Psoas muscle (tissue), 8 donors: ENCODE data around the gene NOL8. TPM values are rescaled to one million over a fixed set of nuclear protein-coding genes. Genes with fewer than 3 reads are reported as not detected.
A peak's percentile ranks its signal among the peaks of the same experiment; 100 is the strongest.

Experiments
- ATAC-seq, 4 donors: fragments of 200-7000 bp; cut with Tn5 transposase; one replicate each; pipeline ENCODE4 v1.9.1; 2020; ENCODE audit warnings: moderate library complexity in 3 of 4, mild to moderate bottlenecking in 2 of 4
- DNase-seq, 2 donors: peaks; one replicate each; pipeline ENCODE4 v3.0.0-alpha.2; 2020
- H3K27ac ChIP-seq: fragments of 200-600 bp; one replicate; pipeline ENCODE4 v1.8.0; 2022
- H3K27me3 ChIP-seq, 3 donors: fragments of 200-600 bp in 1 of 3; one replicate each; pipeline versions ENCODE4 v1.6.1 to v1.8.0; 2013 to 2022; ENCODE audit warnings: low read length in 2 of 3, mild to moderate bottlenecking in 2 of 3, moderate library complexity in 1 of 3; ENCODE audit not compliant: insufficient read depth in 3 of 3
- H3K36me3 ChIP-seq, 2 donors: fragments of 200-600 bp in 1 of 2; one replicate each; pipeline versions ENCODE4 v1.6.1 to v1.8.0; 2013 to 2022; ENCODE audit warnings: low read depth in 1 of 2, mild to moderate bottlenecking in 1 of 2, moderate library complexity in 1 of 2; ENCODE audit not compliant: insufficient read depth in 1 of 2
- H3K4me1 ChIP-seq: fragments of 200-600 bp; one replicate; pipeline ENCODE4 v1.8.0; 2022
- H3K4me3 ChIP-seq: fragments of 200-600 bp; one replicate; pipeline ENCODE4 v1.8.0; 2022; ENCODE audit warnings: mild to moderate bottlenecking
- H3K9me3 ChIP-seq: fragments of 200-600 bp; one replicate; pipeline ENCODE4 v1.8.0; 2022
- WGBS, 3 donors: extraction: QIAGEN DNeasy Blood & Tissue Kit; methylation state at CpG; one replicate each; pipeline versions ENCODE4 v1.1.6 to v1.1.7; 2013; 5-methylcytosine and 5-hydroxymethylcytosine counted together
- intact Hi-C, 2 donors: fragments of 100-400 bp; cut with DNase I; formaldehyde crosslinking; loops; one replicate each; pipeline versions ENCODE4 v1.11.0 to v1.14.2; 2022
- polyA plus RNA-seq, 3 donors: library from polyadenylated mRNA; stranded (reverse); fragments of 200-250 nt; gene quantifications; one replicate each; pipeline ENCODE4 v1.2.3, GENCODE V29; 2013
- total RNA-seq, 4 donors: library from RNA; stranded (reverse); fragmentation: NEBNext Ultra II Directional in 2 of 4; extraction: Animal tissue kit (Norgen Biotek cat#: 25700) in 2 of 4; gene quantifications; one replicate each; pipeline versions ENCODE4 v1.2.1 to v1.2.4, GENCODE V29; 2021 to 2023
- TF ChIP-seq, protein P1 (sequence below): fragments of 200-600 bp; IDR thresholded peaks from one replicate; pipeline ENCODE4 v1.8.0; 2022; ENCODE audit warnings: antibody characterized with exemption
- donor health status: healthy with polysubstance abuse.
- donor health status: DM: no; HTN: no; CAD: no; lungs with moderate emphysema.
- donor health status: Bipolar disorder and iron deficiency.
- donor health status: healthy.
- donor health status: DM: yes; HTN: yes; CAD: no.
- donor health status: DM: no; HTN: no; CAD: no.
- donor health status: DM: no; HTN: no; CAD: no.
- donor health status: DM: yes; HTN: yes; CAD: no.

The NOL8 gene
- total and polyA plus RNA-seq, 7 donors, result 11.2 to 29.4 (median 17.4) TPM

DNA sequence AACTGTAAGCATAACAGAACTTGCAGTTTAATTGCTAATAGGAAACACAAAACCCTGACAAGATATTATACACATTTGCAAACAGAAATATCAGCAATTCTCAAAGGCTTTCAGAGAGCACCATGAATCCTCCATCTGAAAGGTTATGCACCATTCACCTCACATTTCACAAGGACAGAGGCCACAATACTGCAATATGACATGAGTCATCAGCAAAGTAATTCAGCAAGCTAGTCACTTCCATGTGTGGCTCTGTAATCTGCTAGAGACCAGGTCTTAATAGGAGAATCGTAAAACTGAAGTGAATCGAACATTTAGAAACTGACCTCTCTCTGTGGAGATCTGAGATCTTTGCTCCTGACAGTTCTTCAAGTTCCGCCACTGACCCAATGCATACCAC is 60.0 kb downstream of the NOL8 start:
- H3K4me1 ChIP-seq, result no peaks in the 10 kb centered on the region
- intact Hi-C loops, result no loop called here
- H3K4me3 ChIP-seq, result no peak overlapping the region
- ATAC-seq (peak in 3 of 4 donors; percentile 79 to 83 (median 82)), DNase-seq (no peak)
- H3K27ac ChIP-seq, result no peak overlapping the region
- TF ChIP-seq, protein P1, sequence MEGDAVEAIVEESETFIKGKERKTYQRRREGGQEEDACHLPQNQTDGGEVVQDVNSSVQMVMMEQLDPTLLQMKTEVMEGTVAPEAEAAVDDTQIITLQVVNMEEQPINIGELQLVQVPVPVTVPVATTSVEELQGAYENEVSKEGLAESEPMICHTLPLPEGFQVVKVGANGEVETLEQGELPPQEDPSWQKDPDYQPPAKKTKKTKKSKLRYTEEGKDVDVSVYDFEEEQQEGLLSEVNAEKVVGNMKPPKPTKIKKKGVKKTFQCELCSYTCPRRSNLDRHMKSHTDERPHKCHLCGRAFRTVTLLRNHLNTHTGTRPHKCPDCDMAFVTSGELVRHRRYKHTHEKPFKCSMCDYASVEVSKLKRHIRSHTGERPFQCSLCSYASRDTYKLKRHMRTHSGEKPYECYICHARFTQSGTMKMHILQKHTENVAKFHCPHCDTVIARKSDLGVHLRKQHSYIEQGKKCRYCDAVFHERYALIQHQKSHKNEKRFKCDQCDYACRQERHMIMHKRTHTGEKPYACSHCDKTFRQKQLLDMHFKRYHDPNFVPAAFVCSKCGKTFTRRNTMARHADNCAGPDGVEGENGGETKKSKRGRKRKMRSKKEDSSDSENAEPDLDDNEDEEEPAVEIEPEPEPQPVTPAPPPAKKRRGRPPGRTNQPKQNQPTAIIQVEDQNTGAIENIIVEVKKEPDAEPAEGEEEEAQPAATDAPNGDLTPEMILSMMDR, result no peak
- H3K27me3 ChIP-seq, result no peaks in the 10 kb centered on the region
- peaks cover 26 to 100% of the 10 kb centered on the region in 2 donors for H3K36me3 ChIP-seq
- no peaks in the 10 kb centered on the region for H3K9me3 ChIP-seq
- 89 to 93% (median 91%) methylated on average over 3 of the region's 3 CpGs for WGBS, 3 donors

GRCh38 chr9:92263131-92263530 is 62.0 kb downstream of the NOL8 start:
- Histone ChIP-seq H3K27me3 (no peaks in the 10 kb centered on the region), H3K4me1 (no peaks in the 10 kb centered on the region), H3K4me3 (no peak overlapping the region), H3K36me3 (peaks cover 24 to 100% of the 10 kb centered on the region in 2 donors), H3K27ac (no peak overlapping the region), H3K9me3 (no peaks in the 10 kb centered on the region)
- TF ChIP-seq, protein P1, result no peak
- intact Hi-C loops, result loop anchor here in 1 of 2 donors (1.0 kb wide), 1 partner anchor 14 kb away; no protein-coding TSS in a partner anchor
- 25 to 44% (median 36%) methylated on average over 1 of the region's 1 CpG for WGBS, 3 donors
- no peak for DNase-seq
- ATAC-seq, result no peak

DNA sequence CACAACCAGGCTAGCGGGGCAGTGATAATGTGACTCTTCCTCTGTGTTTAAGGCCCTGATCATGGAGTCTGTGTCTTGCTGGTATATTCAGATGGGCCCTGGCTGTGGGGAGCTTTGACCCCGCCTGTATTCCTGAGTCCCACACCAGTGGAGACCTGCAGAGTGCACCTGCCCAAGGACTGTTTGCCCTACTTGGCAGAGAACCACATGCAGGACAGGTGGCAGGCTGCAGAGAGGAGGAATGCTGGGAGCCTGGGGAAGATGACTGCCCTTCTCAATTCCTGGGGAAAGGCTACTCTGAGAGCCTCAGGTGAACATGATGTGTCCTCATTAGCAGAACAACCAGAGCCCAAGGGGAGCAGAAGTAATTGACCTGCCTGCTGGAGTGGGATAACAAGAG is 67.8 kb downstream of the NOL8 start:
- H3K27me3 ChIP-seq, result no peaks in the 10 kb centered on the region
- no peak overlapping the region for H3K4me3 ChIP-seq
- 93 to 96% (median 95%) methylated on average over 2 of the region's 2 CpGs for WGBS, 3 donors
- no peak for ATAC-seq
- peaks cover 35 to 100% of the 10 kb centered on the region in 2 donors for H3K36me3 ChIP-seq
- intact Hi-C loops, result loop anchor here (10.0 kb wide), 2 partner anchors 47 to 377 kb away; no protein-coding TSS in a partner anchor
- DNase-seq, result no peak
- TF ChIP-seq, protein P1, result no peak
- no peak overlapping the region for H3K27ac ChIP-seq
- no peaks in the 10 kb centered on the region for H3K4me1 ChIP-seq
- no peaks in the 10 kb centered on the region for H3K9me3 ChIP-seq

- DNase-seq (no peak), ATAC-seq (no peak)
- intact Hi-C loops, result loop anchor here (10.0 kb wide), 2 partner anchors 50 to 380 kb away; no protein-coding TSS in a partner anchor
- Histone ChIP-seq H3K27ac (no peak overlapping the region), H3K27me3 (no peaks in the 10 kb centered on the region), H3K4me1 (no peaks in the 10 kb centered on the region), H3K4me3 (no peak overlapping the region), H3K9me3 (no peaks in the 10 kb centered on the region), H3K36me3 (peaks cover 36 to 100% of the 10 kb centered on the region in 2 donors)
- TF ChIP-seq, protein P1, result no peak
- 78 to 84% (median 78%) methylated on average over 19 of the region's 19 CpGs for WGBS, 3 donors
These were observed 70.5 kb downstream of the NOL8 start for GRCh38 chr9:92254381-92255337.
